Measurements from ENCODE around the gene GALNT15.

The GALNT15 gene

DNA sequence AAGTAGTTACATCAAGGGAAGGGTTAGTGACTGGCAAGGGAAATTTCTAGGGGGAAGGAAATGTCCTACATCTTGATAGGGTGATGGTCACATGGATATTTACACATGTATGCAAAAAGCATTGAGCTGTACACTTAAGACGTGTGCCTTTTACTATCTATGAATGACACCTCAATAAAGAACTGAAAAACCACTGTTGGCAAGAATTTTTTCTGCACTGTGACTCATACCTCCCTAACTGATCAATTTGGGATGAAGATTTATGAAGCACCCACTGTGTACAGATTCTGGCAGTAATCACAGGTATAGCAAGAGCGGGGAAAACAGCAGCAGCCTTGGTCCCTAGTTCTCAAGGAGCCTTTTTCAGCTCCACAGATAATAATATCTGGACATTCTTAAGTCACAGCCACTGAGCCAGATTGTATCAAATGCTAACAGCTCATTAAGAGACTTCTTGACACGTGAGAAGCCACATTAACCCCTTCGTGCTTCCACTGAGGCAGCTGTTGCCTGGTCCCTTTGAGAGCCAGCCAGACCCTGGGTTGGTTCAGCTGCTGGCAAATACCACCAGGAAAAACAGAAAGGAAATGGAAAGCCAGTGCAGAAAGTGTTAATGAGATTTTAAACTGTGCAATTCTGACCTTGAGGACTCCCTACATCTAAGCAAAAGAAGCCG is 32.0 kb upstream of the GALNT15 start:
- no peak overlapping the region for H3K4me2 ChIP-seq (ENCODE audit: low read length)
- no peak overlapping the region for H3K27ac ChIP-seq (ENCODE audit: low read depth, low read length, poor library complexity, severe bottlenecking)
- peaks cover 8% of the 10 kb centered on the region; the same call in 1 of the 2 replicates for H3K27me3 ChIP-seq (ENCODE audit: insufficient read depth, low read length)
- no peaks in the 10 kb centered on the region for H3K36me3 ChIP-seq (ENCODE audit: insufficient read depth, low read length)
- no peaks in the 10 kb centered on the region for H4K20me1 ChIP-seq (ENCODE audit: insufficient read depth, low read length)
- no peak overlapping the region for H3K9ac ChIP-seq (ENCODE audit: low read length)
- H3K79me2 ChIP-seq (ENCODE audit: insufficient read depth, low read length) = no peaks in the 10 kb centered on the region
- no peak overlapping the region for H3K4me3 ChIP-seq (ENCODE audit: low read depth, low read length, poor library complexity, severe bottlenecking)
- no peaks in the 10 kb centered on the region for H3K9me3 ChIP-seq (ENCODE audit: low read length)
- H3F3A ChIP-seq (ENCODE audit: insufficient read depth, low read length) = no peaks in the 10 kb centered on the region
- no peak for TF ChIP-seq EZH2 (IDR thresholded peaks at IDR 0.05; ENCODE audit: borderline replicate concordance, low read length)
- TF ChIP-seq, protein P1, sequence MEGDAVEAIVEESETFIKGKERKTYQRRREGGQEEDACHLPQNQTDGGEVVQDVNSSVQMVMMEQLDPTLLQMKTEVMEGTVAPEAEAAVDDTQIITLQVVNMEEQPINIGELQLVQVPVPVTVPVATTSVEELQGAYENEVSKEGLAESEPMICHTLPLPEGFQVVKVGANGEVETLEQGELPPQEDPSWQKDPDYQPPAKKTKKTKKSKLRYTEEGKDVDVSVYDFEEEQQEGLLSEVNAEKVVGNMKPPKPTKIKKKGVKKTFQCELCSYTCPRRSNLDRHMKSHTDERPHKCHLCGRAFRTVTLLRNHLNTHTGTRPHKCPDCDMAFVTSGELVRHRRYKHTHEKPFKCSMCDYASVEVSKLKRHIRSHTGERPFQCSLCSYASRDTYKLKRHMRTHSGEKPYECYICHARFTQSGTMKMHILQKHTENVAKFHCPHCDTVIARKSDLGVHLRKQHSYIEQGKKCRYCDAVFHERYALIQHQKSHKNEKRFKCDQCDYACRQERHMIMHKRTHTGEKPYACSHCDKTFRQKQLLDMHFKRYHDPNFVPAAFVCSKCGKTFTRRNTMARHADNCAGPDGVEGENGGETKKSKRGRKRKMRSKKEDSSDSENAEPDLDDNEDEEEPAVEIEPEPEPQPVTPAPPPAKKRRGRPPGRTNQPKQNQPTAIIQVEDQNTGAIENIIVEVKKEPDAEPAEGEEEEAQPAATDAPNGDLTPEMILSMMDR (IDR thresholded peaks at IDR 0.05; ENCODE audit: low read length) = no peak
- H3K9me2 ChIP-seq (ENCODE audit: low read depth, low read length) = no peaks in the 10 kb centered on the region
- no peaks in the 10 kb centered on the region for H3K4me1 ChIP-seq (ENCODE audit: insufficient read depth, low read length, severe bottlenecking)
- no peak overlapping the region for H2AFZ ChIP-seq (ENCODE audit: low read length)

DNA sequence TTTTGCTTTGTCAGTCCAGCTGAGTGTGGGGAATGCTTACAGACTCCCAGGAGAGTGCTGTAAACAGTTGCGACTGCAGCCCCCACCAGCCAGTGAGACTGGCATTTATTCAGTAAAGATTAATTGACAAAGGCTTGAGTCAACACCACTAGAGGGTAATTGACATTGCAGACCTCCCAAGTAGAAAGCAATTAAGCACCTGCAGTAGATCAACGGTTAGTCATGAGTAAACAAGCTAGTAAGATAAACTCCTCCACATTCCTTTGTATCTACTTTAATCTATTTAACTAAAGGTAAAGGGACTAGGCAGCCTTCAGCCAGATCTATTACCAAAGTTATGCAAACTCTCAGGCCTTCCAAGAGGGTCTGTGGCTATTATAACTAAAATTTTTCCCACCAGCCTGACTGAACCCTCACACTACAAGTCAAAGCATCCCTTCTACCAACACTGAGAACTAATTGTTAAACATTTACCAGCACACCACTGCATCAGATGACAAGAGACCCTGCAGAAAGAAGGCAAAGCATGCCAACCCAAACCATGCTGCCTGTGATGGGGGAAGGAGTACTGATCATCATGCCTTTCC is 30.5 kb upstream of the GALNT15 start:
- Histone ChIP-seq H3K4me2 (ENCODE audit: low read length) (no peak overlapping the region), H3K27ac (ENCODE audit: low read depth, low read length, poor library complexity, severe bottlenecking) (no peak overlapping the region), H3K9me3 (ENCODE audit: low read length) (no peaks in the 10 kb centered on the region), H3K9me2 (ENCODE audit: low read depth, low read length) (no peaks in the 10 kb centered on the region), H3K36me3 (ENCODE audit: insufficient read depth, low read length) (no peaks in the 10 kb centered on the region), H3K79me2 (ENCODE audit: insufficient read depth, low read length) (no peaks in the 10 kb centered on the region), H4K20me1 (ENCODE audit: insufficient read depth, low read length) (no peaks in the 10 kb centered on the region), H3K4me1 (ENCODE audit: insufficient read depth, low read length, severe bottlenecking) (no peaks in the 10 kb centered on the region), H3K4me3 (ENCODE audit: low read depth, low read length, poor library complexity, severe bottlenecking) (no peak overlapping the region), H2AFZ (ENCODE audit: low read length) (no peak overlapping the region), H3F3A (ENCODE audit: insufficient read depth, low read length) (no peaks in the 10 kb centered on the region), H3K9ac (ENCODE audit: low read length) (no peak overlapping the region), H3K27me3 (ENCODE audit: insufficient read depth, low read length) (peaks cover 8% of the 10 kb centered on the region; the same call in 1 of the 2 replicates)
- TF ChIP-seq, protein P1 (IDR thresholded peaks at IDR 0.05; ENCODE audit: low read length) = no peak

DNA sequence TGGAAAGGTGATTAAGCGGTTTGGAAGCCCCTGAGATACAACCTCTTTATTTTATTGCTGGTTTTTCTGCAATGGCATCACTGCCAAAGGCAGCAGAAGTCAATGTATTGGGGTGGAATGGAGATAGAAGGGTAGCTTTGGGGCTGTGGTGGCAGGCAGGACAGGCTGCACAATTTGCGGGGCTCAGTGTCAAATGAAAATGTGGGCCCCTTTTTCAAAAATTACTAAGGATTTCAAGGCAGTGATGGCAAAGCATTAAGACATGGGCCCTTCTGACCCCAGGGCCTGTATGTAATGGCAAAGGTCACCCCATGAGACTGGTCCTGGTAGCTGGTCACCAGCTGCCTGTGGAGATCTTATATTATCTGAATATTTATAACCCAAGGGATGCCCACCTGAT is 29.3 kb upstream of the GALNT15 start:
- Histone ChIP-seq H3K9me3 (ENCODE audit: low read length) (no peaks in the 10 kb centered on the region), H3K4me3 (ENCODE audit: low read depth, low read length, poor library complexity, severe bottlenecking) (no peak overlapping the region), H3K4me2 (ENCODE audit: low read length) (no peak overlapping the region), H3K79me2 (ENCODE audit: insufficient read depth, low read length) (no peaks in the 10 kb centered on the region), H3K4me1 (ENCODE audit: insufficient read depth, low read length, severe bottlenecking) (no peaks in the 10 kb centered on the region), H3K9ac (ENCODE audit: low read length) (no peak overlapping the region), H4K20me1 (ENCODE audit: insufficient read depth, low read length) (no peaks in the 10 kb centered on the region), H3K36me3 (ENCODE audit: insufficient read depth, low read length) (no peaks in the 10 kb centered on the region), H3K9me2 (ENCODE audit: low read depth, low read length) (no peaks in the 10 kb centered on the region), H2AFZ (ENCODE audit: low read length) (no peak overlapping the region), H3K27ac (ENCODE audit: low read depth, low read length, poor library complexity, severe bottlenecking) (no peak overlapping the region), H3F3A (ENCODE audit: insufficient read depth, low read length) (no peaks in the 10 kb centered on the region), H3K27me3 (ENCODE audit: insufficient read depth, low read length) (peaks cover 8% of the 10 kb centered on the region; the same call in 1 of the 2 replicates)
- TF ChIP-seq EZH2 (IDR thresholded peaks at IDR 0.05; ENCODE audit: borderline replicate concordance, low read length) = no peak
- TF ChIP-seq, protein P1 (IDR thresholded peaks at IDR 0.05; ENCODE audit: low read length) = no peak
